HPDE6-E6E7 (cell line): ENCODE data around the gene P2RX4.
"Not testable (repeated sequence)": the region's sequence is repeated elsewhere in the genome, so short reads cannot be mapped to it uniquely, and the experiment has no call there.

Experiments used
- DNase-seq: peaks from one replicate; pipeline ENCODE4 v3.0.0; 2011; ENCODE audit warnings: missing footprints; ENCODE audit errors: extremely low spot score

P2RX4 gene

DNA sequence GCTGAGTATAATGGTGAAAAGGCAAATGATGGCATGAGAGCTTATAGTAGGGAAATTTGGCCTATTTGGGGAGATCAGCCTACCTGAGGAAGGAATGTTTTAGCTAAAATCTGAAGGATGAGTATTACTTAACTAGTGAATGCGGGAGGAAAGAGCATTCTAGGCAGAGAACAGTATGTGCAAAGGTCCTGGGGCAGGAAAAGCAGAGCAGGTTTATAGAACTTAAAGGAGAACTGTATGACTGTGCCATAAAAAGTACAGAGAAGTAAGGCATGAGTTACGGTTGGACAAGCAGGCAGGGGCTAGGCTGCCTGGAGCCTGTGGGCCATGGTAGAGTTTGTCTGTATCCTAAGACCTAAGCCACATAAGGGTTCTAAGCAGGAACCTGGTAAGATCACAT is 21.7 kb upstream of the P2RX4 start:
- DNase-seq: no peak

DNA sequence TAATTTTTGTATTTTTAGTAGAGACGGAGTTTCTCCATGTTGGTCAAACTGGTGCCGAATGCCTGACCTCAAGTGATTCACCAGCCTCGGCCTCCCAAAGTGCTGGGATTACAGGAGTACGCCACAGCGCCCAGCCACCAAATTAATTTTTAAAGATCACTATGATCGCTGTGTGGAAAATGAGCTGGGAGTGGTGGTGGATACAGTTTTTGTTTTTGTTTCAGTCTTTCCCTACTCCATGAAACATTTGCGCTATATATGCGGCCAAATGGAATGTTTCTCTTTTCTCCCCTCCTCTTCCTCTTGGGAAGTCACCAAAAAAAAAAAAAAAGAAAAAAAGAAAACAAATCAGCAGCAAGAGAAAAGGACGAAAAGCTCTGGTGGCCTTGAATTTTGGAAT is 20.8 kb upstream of the P2RX4 start:
- no peak for DNase-seq

- no peak for DNase-seq
Observed at GRCh38 chr12:121189619-121190155, 20.2 kb upstream of the P2RX4 start.

- DNase-seq: peak; percentile 70
Observed at GRCh38 chr12:121190523-121191031, 19.4 kb upstream of the P2RX4 start.

DNA sequence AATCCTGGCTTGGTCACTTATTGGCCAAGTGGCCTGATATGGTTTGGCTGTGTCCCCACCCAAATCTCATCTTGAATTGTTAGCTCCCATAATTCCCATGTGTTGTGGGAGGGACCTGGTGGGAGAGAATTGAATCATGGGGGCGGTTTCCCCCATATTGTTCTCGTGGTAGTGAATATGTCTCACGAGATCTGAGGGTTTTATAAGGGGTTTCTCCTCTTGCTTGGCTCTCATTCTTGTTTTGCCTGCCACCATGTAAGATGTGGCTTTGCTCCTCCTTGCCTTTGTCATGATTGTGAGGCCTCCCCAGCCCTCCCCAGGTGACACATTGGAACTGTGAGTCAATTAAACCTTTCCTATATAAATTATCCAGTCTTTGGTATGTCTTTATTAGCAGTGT is 18.8 kb upstream of the P2RX4 start:
- DNase-seq: no peak

- no peak for DNase-seq
Observed at GRCh38 chr12:121196902-121197301, 13.0 kb upstream of the P2RX4 start.

- no peak for DNase-seq
Observed at GRCh38 chr12:121198949-121199348, 11.0 kb upstream of the P2RX4 start.

DNA sequence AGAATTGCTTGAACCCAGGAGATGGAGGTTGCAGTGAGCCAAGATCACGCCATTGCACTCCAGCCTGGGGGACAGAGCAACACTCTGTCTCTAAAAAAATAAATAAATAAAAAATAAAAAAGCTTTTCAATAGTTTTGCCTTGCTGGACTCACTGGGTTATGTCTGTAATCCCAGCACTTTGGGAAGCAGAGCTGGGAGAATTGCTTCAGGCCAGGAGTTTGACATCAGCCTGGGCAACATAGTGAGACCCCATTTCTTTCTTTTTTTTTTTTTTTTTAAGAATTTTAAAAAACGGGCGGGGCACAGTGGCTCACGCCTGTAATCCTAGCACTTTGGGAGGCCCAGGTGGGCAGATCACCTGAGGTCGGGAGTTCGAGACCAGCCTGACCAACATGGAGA is 8.8 kb upstream of the P2RX4 start:
- DNase-seq: not testable (repeated sequence)

- no peak for DNase-seq
Observed at GRCh38 chr12:121202407-121203355, 7.2 kb upstream of the P2RX4 start.

DNA sequence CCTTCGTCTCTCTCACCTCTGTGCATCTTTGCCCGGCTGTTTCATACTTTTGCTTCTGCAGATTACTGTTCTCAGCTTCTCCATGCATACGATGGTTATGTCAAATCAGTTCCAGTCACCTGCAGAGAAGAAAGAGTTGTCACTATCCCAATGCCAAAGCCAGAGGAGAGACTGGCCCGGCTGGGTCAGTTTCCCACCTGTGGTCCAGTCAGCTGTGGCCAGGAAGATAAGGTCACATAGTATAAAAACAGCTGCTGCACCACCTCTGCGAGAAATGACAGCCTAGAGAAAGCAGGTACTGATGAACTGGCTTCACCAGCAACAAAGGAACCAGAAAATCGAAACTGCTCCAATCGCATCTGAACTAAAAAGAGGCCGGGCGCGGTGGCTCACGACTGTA is 6.4 kb upstream of the P2RX4 start:
- no peak for DNase-seq

- no peak for DNase-seq
Observed at GRCh38 chr12:121205491-121205890, 4.4 kb upstream of the P2RX4 start.

DNA sequence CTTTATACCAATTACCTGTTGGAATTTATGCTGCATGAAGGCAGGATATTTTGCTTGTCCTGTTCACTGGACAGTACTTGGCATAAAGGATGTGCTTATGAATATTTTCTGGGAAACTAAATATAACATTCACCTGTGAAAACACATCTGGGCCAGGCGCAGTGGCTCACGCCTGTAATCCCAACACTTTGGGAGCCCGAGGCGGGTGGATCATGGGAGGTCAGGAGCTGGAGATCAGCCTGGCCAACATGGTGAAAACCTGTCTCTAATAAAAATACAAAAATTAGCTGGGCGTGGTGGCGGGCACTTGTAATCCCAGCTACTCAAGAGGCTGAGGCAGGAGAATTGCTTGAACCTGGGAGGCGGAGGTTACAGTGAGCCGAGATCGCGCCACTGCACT is 1.4 kb upstream of the P2RX4 start:
- not testable (repeated sequence) for DNase-seq

DNA sequence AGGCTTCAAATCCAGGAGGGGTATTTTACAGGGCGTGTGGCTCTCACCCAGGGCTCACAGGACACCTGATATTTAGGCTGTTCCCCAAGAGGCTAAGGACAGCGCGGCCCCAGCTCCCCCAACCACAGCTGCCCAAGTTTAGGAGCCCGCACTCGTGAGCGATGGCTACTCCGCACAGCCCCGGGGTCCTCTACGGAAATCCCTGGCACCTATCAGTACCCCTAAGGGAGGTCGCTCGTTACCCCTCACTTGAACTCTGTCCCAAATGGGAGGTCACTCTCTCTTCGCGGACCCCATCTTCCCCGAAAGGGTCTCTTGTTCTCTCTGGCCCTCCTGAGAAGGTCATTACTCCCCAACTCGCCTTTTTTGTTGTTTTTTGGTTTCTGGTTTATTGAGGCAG is 708 bp upstream of the P2RX4 start:
- no peak for DNase-seq

GRCh38 chr12:121212875-121213274 is 2.9 kb downstream of the P2RX4 start:
- no peak for DNase-seq

- DNase-seq: no peak
Observed at GRCh38 chr12:121214166-121214777, 4.3 kb downstream of the P2RX4 start.

DNA sequence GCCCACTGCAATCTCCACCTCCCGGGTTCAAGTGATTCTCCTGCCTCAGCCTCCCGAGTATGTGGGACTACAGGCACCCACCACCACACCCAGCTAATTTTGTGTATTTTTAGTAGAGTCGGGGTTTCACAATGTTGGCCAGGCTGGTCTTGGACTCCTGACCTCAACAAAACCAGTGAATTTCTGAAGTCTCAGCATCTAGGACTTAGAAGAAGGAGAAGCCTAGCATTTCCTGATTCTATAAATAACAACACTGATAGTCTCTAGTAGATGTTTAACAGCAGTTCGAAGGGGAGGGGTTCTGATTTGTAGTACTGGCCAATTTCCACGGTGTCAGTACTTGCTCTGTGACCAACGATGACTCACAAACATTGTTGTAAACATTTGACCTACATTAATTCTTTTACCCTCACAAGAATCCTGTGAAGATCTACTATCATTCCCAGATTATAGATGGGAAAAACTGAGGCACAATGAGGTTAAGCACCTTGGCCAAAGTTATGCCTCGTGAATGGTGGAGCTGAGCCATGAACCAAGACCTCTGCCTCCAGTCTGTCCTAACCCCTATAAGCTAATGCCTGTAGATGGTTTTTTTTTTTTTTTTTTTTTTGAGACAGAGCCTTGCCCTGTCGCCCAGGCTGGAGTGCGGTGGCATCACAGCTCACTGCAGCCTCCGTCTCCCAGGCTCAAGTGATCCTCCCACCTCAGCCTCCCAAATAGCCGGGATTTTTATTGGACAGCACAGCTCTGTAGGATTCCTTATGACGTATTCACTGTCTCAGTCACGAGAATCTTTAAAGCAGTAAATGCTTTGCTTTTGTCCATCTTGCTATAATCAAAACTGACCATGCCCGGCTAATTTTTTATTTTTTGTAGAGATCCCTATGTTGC is 5.2 kb downstream of the P2RX4 start:
- DNase-seq: peak; percentile 81

DNA sequence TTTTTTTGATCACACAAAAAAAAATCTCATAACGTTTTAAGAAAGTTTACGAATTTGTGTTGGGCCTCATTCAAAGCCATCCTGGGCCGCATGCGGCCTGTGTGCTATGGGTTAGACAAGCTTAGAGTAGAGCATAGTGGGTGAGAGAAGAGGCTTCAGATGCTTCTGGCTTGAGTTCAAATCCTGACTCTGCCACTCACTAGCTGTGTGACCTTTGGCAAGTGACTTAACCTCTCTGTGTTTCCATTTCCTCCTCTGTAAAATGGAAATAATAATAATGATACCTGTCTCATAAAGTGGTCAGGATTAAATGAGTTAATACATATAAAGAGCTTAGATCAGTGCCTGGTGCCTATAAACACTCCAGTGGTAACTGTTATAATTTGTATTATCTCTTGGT is 6.2 kb downstream of the P2RX4 start:
- DNase-seq: no peak

- DNase-seq: no peak
Observed at GRCh38 chr12:121217063-121217462, 7.1 kb downstream of the P2RX4 start.

DNA sequence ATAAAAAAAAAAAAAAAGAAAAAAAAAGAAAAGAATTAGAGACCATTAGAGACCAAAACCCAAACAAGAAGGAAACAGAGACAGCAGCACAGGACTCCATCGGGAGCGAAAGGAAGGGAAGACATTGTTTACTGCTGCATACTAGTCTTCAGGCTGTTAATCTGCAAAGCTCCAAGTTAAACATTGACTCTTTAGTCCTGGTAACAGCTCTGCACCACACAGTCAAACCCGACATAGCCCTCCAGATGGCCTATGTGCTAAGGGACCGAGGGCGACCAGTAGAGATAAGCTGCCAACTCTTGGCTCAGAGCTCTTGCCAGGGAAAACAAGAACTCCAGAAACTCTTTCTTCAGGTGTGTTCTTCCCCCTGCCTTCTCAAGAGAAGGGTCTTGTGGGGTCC is 7.8 kb downstream of the P2RX4 start:
- DNase-seq: no peak

- DNase-seq: no peak
Observed at GRCh38 chr12:121218588-121219352, 8.8 kb downstream of the P2RX4 start.
